ENCODE results near the gene PACSIN2.

GRCh38 chr22:43008509-43008908 is 6.4 kb downstream of the PACSIN2 start:
- TF ChIP-seq POLR2A (IDR thresholded peaks at IDR 0.05) (no peak), CTCF (IDR thresholded peaks at IDR 0.05) (no peak)

Measured in esophagus squamous epithelium (tissue), 4 donors.